Measurements from ENCODE around the gene ZBTB12. TPM values are rescaled to one million over a fixed set of nuclear protein-coding genes. Genes with fewer than 3 reads are reported as not detected.

The ZBTB12 gene
- total and polyA plus RNA-seq, 9 of the 15 experiments (the other 6 are each of a cell fraction or from before 2014, with no cell fraction given) = 0.03 to 12.4 (median 5.8) TPM; not detected in 1

GRCh38 chr6:31901953-31902643, at the start of gene ZBTB12 (continued):
- TF ChIP-seq GATAD2B (IDR thresholded peaks at IDR 0.05; ENCODE audit: borderline replicate concordance) (no peak; the same call in 1 of the 2 replicates), ETV6 (IDR thresholded peaks at IDR 0.05; ENCODE audit: borderline replicate concordance in 1 of 2, low read depth in 2 of 2, low read length in 1 of 2) (peak in 1 of 2 experiments; percentile 72; a peak in 1 of 4 replicates), ETV6 (CRISPR knock-in tag; IDR thresholded peaks at IDR 0.05; ENCODE audit: borderline replicate concordance) (no peak), PTBP1 (IDR thresholded peaks at IDR 0.05; ENCODE audit: low read depth, low read length) (no peak), ZNF217 (CRISPR knock-in tag; IDR thresholded peaks at IDR 0.05) (no peak), SAFB (IDR thresholded peaks at IDR 0.05; ENCODE audit: borderline replicate concordance, low read depth, low read length) (peak; percentile 94), CREB1 (IDR thresholded peaks at IDR 0.05) (peak; percentile 45), CREB1 (CRISPR knock-in tag; IDR thresholded peaks at IDR 0.05) (peak; percentile 31; the same call in 1 of the 2 replicates), TBP (optimal IDR thresholded peaks at IDR 0.05; ENCODE audit: low read depth, low read length) (peak; percentile 64), MYC (IDR thresholded peaks at IDR 0.05; ENCODE audit: low read depth, low read length) (peak; percentile 59), MYC (CRISPR knock-in tag; IDR thresholded peaks at IDR 0.05; ENCODE audit: borderline replicate concordance, low read depth) (no peak), POLR2A (conservative IDR thresholded peaks at IDR 0.05) (peak; percentile 72), POLR2H (tag; IDR thresholded peaks at IDR 0.05; ENCODE audit: low read depth) (peak; percentile 67), THAP12 (CRISPR knock-in tag; IDR thresholded peaks at IDR 0.05) (peak; percentile 79; the same call in 1 of the 2 replicates), RBM14 (IDR thresholded peaks at IDR 0.05; ENCODE audit: borderline replicate concordance, insufficient read depth, low read depth, low read length) (no peak), KAT8 (IDR thresholded peaks at IDR 0.05; ENCODE audit: low read depth) (no peak), MEF2A (IDR thresholded peaks at IDR 0.05; ENCODE audit: control insufficient read depth, low read depth, low read length) (no peak), CTBP1 (IDR thresholded peaks at IDR 0.05; ENCODE audit: borderline replicate concordance) (peak; percentile 98), ZNF124 (CRISPR knock-in tag; IDR thresholded peaks at IDR 0.05) (no peak), ZNF583 (CRISPR knock-in tag; IDR thresholded peaks at IDR 0.05) (peak; percentile 71), ZNF699 (CRISPR knock-in tag; IDR thresholded peaks at IDR 0.05; ENCODE audit: insufficient replicate concordance) (no peak), SUPT5H (IDR thresholded peaks at IDR 0.05) (peak; percentile 67; the same call in 1 of the 2 replicates), ZNF146 (CRISPR knock-in tag; IDR thresholded peaks at IDR 0.05; ENCODE audit: unreplicated experiment) (no peak), GTF2E2 (tag; IDR thresholded peaks at IDR 0.05) (no peak), TGIF2 (CRISPR knock-in tag; IDR thresholded peaks at IDR 0.05) (no peak)
- TF ChIP-seq, protein P1, sequence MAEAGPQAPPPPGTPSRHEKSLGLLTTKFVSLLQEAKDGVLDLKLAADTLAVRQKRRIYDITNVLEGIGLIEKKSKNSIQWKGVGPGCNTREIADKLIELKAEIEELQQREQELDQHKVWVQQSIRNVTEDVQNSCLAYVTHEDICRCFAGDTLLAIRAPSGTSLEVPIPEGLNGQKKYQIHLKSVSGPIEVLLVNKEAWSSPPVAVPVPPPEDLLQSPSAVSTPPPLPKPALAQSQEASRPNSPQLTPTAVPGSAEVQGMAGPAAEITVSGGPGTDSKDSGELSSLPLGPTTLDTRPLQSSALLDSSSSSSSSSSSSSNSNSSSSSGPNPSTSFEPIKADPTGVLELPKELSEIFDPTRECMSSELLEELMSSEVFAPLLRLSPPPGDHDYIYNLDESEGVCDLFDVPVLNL (CRISPR knock-in tag; IDR thresholded peaks at IDR 0.05; ENCODE audit: low read depth) = no peak
- TF ChIP-seq, protein P2, sequence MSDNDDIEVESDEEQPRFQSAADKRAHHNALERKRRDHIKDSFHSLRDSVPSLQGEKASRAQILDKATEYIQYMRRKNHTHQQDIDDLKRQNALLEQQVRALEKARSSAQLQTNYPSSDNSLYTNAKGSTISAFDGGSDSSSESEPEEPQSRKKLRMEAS (CRISPR knock-in tag; IDR thresholded peaks at IDR 0.05) = peak; percentile 47; the same call in 1 of the 2 replicates
